Stimulated activated naive B cell treated with anti-CD40 and anti-IgM and Interleukin-4, amounts not matched to agents 10 μg/mL and 1 μg/mL and 100 μg/mL, for 72 hours (primary cell): ENCODE measurements around the gene CSH2.
"Not testable (repeated sequence)": the region's sequence is repeated elsewhere in the genome, so short reads cannot be mapped to it uniquely, and the experiment has no call there.

Experiments used
- ATAC-seq, 2 donors: fragments of 150-1000 bp; cut with Tn5 transposase; replicated peaks; 2 replicates each; pipeline ENCODE4 v1.10.0; 2021; ENCODE audit warnings: moderate library complexity in 1 of 2
- DNase-seq: peaks from one replicate; pipeline ENCODE4 v3.0.0; 2021
- H3K27ac Mint-ChIP-seq: one replicate; pipeline ENCODE4 v1.8.0; 2022; ENCODE audit warnings: mild to moderate bottlenecking, mixed read lengths
- H3K27me3 Mint-ChIP-seq, 2 donors: one replicate each; pipeline ENCODE4 v1.8.0; 2022; ENCODE audit warnings: mixed read lengths in 2 of 2
- H3K36me3 Mint-ChIP-seq, 2 donors: one replicate each; pipeline ENCODE4 v1.8.0; 2022; ENCODE audit warnings: mixed read lengths in 2 of 2, mild to moderate bottlenecking in 1 of 2
- H3K4me1 Mint-ChIP-seq, 2 donors: one replicate each; pipeline ENCODE4 v1.8.0; 2022; ENCODE audit warnings: mixed read lengths in 2 of 2, mild to moderate bottlenecking in 1 of 2
- H3K4me3 Mint-ChIP-seq, 2 donors: one replicate each; pipeline ENCODE4 v1.8.0; 2022; ENCODE audit warnings: mild to moderate bottlenecking in 2 of 2, mixed read lengths in 2 of 2, moderate library complexity in 1 of 2
- H3K9me3 Mint-ChIP-seq, 2 donors: one replicate each; pipeline ENCODE4 v1.8.0; 2022; ENCODE audit warnings: mixed read lengths in 2 of 2, mild to moderate bottlenecking in 1 of 2

CSH2 gene

GRCh38 chr17:63853260-63853659 lies 20.2 kb downstream of the CSH2 start:
- Mint-ChIP-seq H3K27ac (no peak overlapping the region), H3K4me1 (peaks cover 6 to 11% of the 10 kb centered on the region in 2 donors), H3K9me3 (peaks cover 0 to 6% of the 10 kb centered on the region in 2 donors), H3K27me3 (no peaks in the 10 kb centered on the region), H3K36me3 (peaks cover 2 to 6% of the 10 kb centered on the region in 2 donors), H3K4me3 (no peak overlapping the region)
- DNase-seq (no peak), ATAC-seq (no peak)

DNA sequence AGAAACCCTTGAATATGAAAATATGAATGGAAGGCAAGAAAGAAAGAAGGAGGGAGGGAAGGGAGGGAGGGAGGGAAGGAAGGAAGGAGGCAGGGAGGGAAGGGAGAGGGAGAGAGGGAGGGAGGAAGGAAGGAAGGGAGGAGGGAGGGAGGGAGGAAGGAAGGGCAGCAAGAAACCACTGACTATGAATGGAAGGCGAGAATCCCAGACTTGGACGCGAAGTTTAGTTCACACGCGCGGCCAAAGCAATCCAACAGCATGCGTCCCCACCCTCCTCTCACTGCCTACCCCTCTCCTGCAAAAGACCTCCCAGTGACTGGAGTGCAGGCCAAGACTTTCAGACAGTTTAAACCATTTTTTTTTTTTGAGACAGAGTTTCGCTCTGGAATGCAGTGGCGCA lies 23.1 kb downstream of the CSH2 start:
- ATAC-seq, result no peak
- H3K36me3 Mint-ChIP-seq, result peaks cover 4 to 11% of the 10 kb centered on the region in 2 donors
- no peak for DNase-seq
- no peaks in the 10 kb centered on the region for H3K27me3 Mint-ChIP-seq
- no peak overlapping the region for H3K4me3 Mint-ChIP-seq
- H3K9me3 Mint-ChIP-seq, result peaks cover 0 to 11% of the 10 kb centered on the region in 2 donors
- peaks cover 11 to 17% of the 10 kb centered on the region in 2 donors for H3K4me1 Mint-ChIP-seq
- no peak overlapping the region for H3K27ac Mint-ChIP-seq

DNA sequence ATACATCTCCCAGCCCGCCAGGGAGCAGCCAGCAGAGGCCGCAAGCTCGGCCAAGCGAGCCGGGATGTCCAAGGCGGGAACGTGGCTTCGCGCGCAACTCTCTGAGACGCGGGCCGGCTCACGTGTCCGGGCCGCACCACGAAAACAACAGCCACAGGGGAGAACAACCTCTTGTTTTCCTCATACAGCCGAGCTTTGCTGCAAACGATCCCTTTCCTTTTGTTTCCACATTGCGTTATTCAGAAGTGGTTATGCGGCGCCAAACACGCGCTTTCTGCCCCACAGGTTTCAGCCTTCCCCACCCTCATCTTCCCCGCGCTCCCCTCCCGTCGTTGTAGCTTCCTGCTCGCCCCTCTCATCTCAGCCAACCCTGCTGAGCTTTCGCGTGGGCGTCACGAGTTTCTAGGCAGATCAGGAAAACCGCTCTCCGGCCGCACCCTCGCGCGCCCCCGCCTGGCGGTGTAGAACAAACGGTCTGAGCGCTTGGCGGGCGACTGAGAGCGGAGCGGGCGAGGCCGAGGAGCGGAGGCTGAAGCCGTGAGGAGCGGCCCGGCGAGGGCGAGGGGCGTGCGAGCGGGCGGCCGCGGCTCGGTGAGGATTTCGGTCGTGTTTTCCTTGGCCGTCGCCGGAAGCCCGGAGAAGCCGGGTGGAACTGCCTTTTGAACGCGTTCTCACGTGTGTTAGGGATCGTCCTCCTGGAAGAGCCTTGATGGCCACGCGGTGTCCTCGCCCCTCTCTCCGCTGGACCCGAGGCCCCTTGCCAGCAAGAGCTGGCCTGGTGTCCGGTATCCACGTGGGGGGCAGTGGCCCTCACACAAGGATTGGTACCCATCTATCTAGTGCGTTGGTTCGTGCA lies 24.4 kb downstream of the CSH2 start:
- no peaks in the 10 kb centered on the region for H3K27me3 Mint-ChIP-seq
- H3K4me3 Mint-ChIP-seq, result peak overlapping the region; percentile 81 to 85
- ATAC-seq, result peak; percentile 94 to 95
- H3K27ac Mint-ChIP-seq, result peak overlapping the region; percentile 98
- peak; percentile 96 for DNase-seq
- H3K4me1 Mint-ChIP-seq, result peaks cover 14 to 21% of the 10 kb centered on the region in 2 donors
- peaks cover 4 to 11% of the 10 kb centered on the region in 2 donors for H3K36me3 Mint-ChIP-seq
- H3K9me3 Mint-ChIP-seq, result peaks cover 0 to 11% of the 10 kb centered on the region in 2 donors

DNA sequence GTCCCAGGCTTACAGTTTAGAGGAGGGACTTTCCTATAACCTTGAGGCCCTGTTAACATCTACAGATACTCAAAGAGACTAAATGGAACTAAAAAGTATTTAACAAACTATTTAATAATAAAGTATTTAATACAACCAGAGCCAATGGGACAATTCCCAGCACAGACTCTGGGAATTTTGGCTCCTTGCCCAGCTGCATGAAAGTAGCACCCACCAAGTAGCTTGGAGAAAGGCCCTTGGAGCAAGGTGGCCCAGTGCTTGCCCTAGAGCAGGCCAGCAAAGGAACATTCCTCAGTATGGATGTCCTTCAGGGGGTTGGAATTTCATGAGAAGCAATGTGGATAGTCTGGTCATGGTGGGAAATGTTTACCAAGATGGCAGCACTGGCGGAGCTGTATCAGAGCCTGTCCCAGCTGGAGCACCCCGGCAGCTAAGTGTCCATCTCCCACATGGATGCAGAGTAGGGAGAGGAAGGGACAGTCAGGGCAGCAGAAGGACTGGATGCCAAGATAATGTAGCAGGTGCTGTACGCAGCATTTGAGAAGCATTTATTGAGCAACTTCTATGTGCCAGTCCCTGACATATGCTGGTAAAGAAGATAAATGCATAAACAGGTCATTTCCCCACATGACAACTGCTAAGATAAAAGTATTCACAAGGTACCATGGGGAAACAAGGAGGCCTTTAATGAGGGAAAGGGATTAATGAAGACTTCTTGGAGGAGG lies 25.8 kb downstream of the CSH2 start:
- Mint-ChIP-seq H3K4me1 (peaks cover 16 to 31% of the 10 kb centered on the region in 2 donors), H3K27ac (peak overlapping the region; percentile 65), H3K9me3 (peaks cover 0 to 11% of the 10 kb centered on the region in 2 donors)

GRCh38 chr17:63845509-63845908 lies 28.0 kb downstream of the CSH2 start:
- Mint-ChIP-seq H3K4me3 (no peak overlapping the region), H3K9me3 (peaks cover 0 to 11% of the 10 kb centered on the region in 2 donors), H3K27ac (no peak overlapping the region), H3K27me3 (no peaks in the 10 kb centered on the region), H3K36me3 (peaks cover 11% of the 10 kb centered on the region in 2 donors), H3K4me1 (peaks cover 25 to 46% of the 10 kb centered on the region in 2 donors)
- ATAC-seq (no peak), DNase-seq (no peak)

More for the DNA sequence above, 25.8 kb downstream of the CSH2 start:
- no peak for ATAC-seq
- no peaks in the 10 kb centered on the region for H3K27me3 Mint-ChIP-seq
- H3K36me3 Mint-ChIP-seq, result peaks cover 4 to 11% of the 10 kb centered on the region in 2 donors
- DNase-seq, result no peak
- H3K4me3 Mint-ChIP-seq, result peak overlapping the region; percentile 25 to 47

GRCh38 chr17:63843910-63844677 lies 29.4 kb downstream of the CSH2 start:
- DNase-seq (no peak), ATAC-seq (no peak)
- Mint-ChIP-seq H3K9me3 (peaks cover 0 to 8% of the 10 kb centered on the region in 2 donors), H3K4me1 (peaks cover 25 to 54% of the 10 kb centered on the region in 2 donors), H3K36me3 (peaks cover 11 to 13% of the 10 kb centered on the region in 2 donors), H3K4me3 (peak overlapping the region; percentile 88 to 97), H3K27ac (peak overlapping the region; percentile 98), H3K27me3 (no peaks in the 10 kb centered on the region)

GRCh38 chr17:63843387-63843888 lies 30.0 kb downstream of the CSH2 start:
- DNase-seq, result peak; percentile 58
- H3K4me1 Mint-ChIP-seq, result peaks cover 26 to 54% of the 10 kb centered on the region in 2 donors
- H3K4me3 Mint-ChIP-seq, result peak overlapping the region; percentile 88 to 97
- peak overlapping the region; percentile 98 for H3K27ac Mint-ChIP-seq
- not testable (repeated sequence) for H3K36me3 Mint-ChIP-seq, H3K9me3 Mint-ChIP-seq, H3K27me3 Mint-ChIP-seq
- peak; percentile 55 for ATAC-seq

DNA sequence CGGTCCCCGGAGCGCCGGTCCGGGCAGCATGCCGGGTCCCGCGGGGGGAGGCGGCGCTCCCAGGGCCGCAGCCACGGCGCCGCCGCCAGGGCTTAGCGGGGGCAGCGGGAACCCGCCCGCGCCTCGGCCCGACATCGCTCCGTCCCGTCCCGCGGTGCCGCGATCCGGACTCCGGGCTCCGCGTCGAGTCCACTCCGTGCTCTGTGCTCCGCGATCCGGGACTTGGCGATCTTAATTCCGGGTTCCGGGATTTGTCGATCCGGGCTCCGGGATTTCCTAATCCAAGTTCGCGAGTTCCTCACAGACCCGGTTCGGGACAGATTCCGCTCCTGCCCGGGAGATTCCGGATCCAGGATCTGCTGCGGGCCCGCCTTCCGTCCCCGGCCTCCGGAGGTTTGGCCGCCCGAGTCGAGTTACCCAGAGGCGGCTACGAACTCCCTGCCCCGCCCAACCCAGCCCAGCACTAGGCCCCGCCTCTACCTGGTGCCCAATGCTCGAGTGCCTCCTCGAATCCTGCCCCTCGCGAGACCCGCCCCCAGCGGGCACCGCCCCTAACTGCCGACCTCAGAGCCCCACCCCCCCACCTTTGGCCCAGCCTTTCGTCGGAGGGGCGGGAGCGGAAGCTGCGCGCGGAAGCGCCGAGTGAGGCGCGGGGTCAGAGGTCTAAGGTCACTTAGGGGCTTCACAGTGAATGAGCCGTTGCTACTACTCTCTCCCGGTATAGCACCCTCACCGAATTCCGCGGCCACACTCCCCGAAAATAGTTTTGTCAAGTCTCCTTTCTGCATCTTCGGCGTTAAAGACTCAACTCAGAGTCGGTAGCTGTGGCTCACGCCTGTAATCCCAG lies 30.7 kb downstream of the CSH2 start, which contains the start of gene SMARCD2:
TSS of gene SMARCD2 (minus strand) at position 146 of the 847 bp plus-strand sequence. CDS start at position 135, 11 bp downstream.
- DNase-seq, result peak; percentile 97
- Mint-ChIP-seq H3K27me3 (no peaks in the 10 kb centered on the region), H3K4me1 (peaks cover 26 to 54% of the 10 kb centered on the region in 2 donors), H3K27ac (peak within 1 kb of the TSS; percentile 98), H3K4me3 (peak within 1 kb of the TSS; percentile 96 to 97), H3K36me3 (peaks cover 5 to 10% of the 10 kb centered on the region in 2 donors), H3K9me3 (no peaks in the 10 kb centered on the region)
- peak; percentile 85 to 89 for ATAC-seq

DNA sequence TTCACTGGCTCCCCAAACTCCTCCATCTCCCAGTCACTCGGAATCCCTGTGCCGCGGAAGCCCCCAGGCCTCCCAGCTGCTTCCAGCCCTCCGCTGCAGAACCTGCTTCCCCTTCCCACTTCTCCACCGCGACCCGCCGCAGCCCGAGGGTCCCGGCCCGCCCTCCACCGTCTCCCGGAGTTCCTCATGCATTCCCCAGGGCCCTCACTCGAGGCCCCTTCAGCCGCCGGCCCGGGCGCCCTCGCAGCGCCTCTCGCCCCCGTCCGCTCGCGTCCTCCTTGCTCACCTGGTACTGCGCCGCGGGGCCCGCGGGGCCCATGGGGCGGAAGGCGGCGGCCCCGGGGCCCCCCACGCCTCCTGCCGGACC lies 31.3 kb downstream of the CSH2 start:
- peak overlapping the region; percentile 96 to 97 for H3K4me3 Mint-ChIP-seq
- H3K9me3 Mint-ChIP-seq, result no peaks in the 10 kb centered on the region
- H3K27me3 Mint-ChIP-seq, result no peaks in the 10 kb centered on the region
- H3K27ac Mint-ChIP-seq, result peak overlapping the region; percentile 95
- H3K4me1 Mint-ChIP-seq, result peaks cover 26 to 56% of the 10 kb centered on the region in 2 donors
- peaks cover 7 to 11% of the 10 kb centered on the region in 2 donors for H3K36me3 Mint-ChIP-seq
- peak; percentile 40 to 47 for ATAC-seq
- DNase-seq, result no peak

GRCh38 chr17:63841350-63842172 lies 31.9 kb downstream of the CSH2 start:
- Mint-ChIP-seq H3K36me3 (peaks cover 11 to 14% of the 10 kb centered on the region in 2 donors), H3K9me3 (no peaks in the 10 kb centered on the region), H3K27me3 (no peaks in the 10 kb centered on the region), H3K27ac (peak overlapping the region; percentile 95), H3K4me3 (peak overlapping the region; percentile 96 to 97), H3K4me1 (peaks cover 28 to 59% of the 10 kb centered on the region in 2 donors)
- ATAC-seq, result no peak
- no peak for DNase-seq

DNA sequence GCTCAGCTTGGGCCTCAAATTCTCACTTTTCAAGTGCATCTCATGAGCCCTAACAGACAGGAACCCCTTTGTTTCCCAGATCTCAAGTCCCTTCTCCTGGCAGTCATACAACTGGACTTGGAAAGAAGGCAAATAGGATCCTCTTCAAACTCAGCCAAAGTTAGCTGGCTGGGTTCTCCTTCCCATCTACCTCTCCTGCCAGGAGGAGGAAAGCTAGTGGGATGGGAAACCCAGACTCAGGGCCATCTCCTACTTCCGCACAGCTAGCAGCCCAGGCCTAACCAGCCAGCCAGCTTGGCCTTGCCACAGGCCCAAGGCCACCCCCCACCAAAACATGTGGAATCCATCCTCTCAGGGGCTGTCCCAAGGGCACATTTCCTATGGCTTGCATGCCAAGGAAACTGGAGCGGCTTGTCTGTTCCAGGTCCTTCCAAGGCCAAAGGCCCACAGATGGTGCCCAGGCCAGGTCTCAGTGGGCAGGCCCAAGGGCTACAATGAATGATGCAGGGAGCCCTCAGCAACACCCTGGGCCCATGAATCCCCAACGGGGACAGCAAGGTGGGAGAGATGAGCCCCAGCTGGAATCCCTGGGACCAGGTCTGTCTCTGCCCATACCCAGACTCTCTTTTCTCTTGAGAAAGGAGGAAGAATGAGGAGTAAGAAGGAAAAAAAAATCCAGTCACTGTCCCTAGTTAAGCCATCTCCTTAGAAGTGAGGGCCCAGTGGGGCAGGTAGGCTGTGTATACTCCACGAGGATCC lies 32.7 kb downstream of the CSH2 start:
- Mint-ChIP-seq H3K4me1 (peaks cover 28 to 62% of the 10 kb centered on the region in 2 donors), H3K27ac (peak overlapping the region; percentile 56), H3K36me3 (peaks cover 14% of the 10 kb centered on the region in 2 donors), H3K4me3 (peak overlapping the region; percentile 96 to 97), H3K27me3 (no peaks in the 10 kb centered on the region), H3K9me3 (no peaks in the 10 kb centered on the region)
- ATAC-seq (no peak), DNase-seq (no peak)
